GF-D8 (cell line): Measurements from ENCODE around the gene CRMP1.
A peak's percentile ranks its signal among the peaks of the same experiment; 100 is the strongest.
"Not testable (repeated sequence)": the region's sequence is repeated elsewhere in the genome, so short reads cannot be mapped to it uniquely, and the experiment has no call there.

Experiments used
- DNase-seq: peaks from one replicate; lab custom pipeline; 2025; lab: John Stamatoyannopoulos, UW

The CRMP1 gene

DNA sequence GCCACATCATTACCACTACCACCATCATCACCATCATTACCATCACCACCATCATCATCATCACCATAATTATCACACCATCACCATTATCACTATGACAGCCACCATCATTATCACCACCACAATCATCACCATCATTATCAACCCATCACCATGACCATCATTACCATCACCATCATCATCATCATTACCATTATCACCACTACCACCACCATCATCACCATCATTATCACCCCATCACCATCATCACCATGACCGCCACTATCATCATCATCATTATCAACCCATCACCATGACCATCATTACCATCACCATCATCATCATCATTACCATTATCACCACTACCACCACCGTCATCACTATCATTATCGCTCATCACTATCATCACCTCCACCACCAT lies 36.5 kb downstream of the CRMP1 start:
- not testable (repeated sequence) for DNase-seq

DNA sequence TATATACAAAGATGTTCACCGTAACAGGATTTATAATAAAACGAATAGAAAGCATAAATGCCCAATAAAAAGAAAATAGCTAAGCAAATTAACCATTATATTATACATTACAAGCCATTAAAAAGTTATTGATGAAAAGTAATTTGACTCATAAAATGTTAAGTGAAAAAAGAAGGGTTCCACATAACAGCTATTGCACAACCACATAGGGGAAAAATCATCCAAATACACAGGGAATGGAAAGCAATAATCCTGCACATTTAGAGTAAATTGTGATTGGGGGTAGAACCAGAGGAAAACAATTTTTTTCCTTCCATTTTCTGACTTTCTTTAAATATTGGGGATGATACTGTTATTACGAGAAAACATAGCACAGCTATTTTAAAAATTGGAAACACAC lies 38.0 kb downstream of the CRMP1 start:
- no peak for DNase-seq

DNA sequence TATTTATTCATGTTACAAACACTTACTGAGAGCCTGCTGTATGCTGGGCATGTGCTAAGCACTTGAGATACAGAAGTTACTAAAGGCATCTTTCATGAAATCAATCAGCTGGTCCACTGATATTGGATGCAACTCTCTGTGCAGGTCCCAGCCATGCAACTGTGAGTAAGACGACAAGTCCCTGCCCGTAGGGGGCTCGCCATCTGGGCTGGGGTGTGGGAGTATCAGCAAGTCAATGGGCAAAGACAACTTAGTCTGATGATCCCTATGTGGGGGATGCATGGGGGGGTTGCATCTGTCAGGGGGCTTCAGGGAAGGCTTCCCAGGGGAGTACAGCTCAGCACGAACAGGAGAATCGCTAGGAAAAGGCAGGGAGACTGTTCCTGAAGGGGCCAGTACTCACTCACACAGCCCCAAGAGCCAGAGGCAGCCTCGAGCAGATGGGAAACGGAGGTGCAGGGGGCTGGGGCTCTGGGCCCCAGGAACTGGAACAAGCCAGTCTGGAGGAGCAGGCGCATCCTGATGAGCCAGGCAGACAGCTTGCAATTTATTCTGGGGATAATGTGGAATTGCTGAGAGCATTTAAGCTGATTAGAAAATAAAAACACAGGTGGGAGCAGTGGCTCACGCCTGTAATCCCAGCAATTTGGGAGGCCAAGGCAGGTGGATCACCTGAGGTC lies 40.2 kb downstream of the CRMP1 start:
- no peak for DNase-seq

DNA sequence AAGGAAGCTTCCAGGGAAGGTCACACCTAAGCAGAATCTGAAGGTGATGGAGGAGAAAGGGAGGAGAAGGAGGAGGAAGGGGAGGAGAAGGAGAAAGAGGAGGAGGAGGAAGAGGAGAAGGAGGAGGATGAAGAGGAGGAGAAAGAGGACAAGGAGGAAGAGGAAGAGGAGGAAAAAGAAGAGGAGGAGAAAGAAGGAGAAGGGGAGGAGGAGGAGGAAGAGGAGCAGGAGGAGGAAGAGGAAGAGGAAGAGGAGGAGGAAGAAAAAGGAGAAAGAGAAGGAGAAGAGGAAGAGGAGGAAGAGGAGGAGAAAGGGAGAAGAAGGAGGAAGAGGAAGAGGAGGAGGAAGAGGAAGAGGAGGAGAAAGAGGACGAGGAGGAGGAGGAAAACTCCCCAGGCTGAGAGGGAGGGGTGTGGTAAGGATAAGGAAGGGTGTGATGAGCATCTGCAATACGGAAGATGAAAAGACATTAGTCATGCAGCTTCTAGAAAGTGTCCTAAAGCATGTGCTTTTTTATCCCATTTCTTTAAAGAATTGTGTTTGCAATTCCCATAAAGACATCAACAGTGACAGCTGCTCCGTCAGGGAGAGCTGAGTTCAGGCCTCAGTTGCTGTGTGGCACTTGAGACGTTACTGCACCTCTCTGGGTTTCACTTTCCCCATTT lies 41.1 kb downstream of the CRMP1 start:
- DNase-seq = no peak

GRCh38 chr4:5845035-5845905 lies 47.6 kb downstream of the CRMP1 start:
- DNase-seq = no peak

DNA sequence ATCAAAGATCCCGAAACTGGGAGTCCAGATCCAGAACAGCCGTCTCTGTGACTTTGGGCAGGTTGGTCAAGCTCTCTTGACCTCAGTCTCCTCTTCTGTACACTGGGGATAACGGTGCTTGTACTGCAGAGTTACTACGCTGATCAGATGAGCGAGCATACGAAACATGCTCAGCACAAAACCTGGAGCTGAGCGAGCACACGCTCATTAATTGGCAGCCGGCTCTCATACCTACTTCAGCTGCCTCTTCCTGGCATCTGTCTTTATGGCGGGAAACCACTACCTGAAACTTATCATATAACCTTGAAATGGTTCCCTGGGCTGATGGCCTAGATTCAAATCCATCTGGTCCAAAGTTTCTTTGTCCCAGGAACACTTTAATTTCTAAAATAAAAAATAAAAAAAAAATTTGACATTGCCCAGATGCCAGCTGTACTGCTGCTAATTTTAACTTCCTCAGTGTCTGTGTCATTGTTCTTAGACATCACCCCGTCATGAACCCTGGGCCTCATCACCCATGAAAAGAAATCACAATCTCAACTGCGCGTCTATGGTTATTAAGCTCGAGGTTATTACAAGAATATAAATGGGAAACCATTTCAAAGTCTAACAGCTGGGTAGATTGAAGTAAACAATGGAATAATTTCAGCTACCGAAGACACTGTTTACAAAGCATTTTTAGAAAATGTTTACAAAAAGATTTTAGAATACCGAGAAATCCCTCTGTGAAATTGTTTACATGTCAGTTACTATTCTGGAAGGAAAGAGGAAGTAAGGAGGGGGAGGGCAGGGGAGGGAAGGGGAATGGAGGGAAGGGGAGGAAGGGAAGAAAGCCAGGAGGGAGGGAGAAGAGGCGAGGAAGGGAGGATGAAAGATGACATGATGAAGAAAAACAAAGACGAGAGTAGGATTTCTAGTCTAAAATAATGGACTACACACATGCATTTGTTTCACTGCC lies 49.0 kb downstream of the CRMP1 start:
- DNase-seq = no peak

- DNase-seq = no peak
Observed at GRCh38 chr4:5842456-5842855, 50.4 kb downstream of the CRMP1 start.

- DNase-seq = no peak
Observed at GRCh38 chr4:5839751-5840674, 52.9 kb downstream of the CRMP1 start.

GRCh38 chr4:5839332-5839731 lies 53.6 kb downstream of the CRMP1 start:
- no peak for DNase-seq

DNA sequence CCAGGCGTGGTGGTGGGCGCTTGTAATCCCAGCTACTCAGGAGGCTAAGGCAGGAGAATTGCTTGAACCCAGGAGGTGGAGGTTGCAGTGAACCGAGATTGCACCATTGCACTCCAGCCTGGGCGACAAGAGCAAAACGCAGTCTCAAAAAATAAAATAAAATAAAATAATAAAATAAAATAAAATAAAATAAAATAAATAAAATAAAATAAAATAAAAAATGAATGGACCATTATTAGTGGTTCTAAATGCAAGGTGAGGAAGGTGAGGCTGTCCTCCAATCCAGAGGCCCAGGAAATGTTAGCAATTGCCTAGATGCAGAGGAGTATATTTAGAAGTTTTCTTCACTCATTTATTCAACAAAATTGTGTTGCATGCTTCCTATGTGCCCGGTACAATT lies 55.4 kb downstream of the CRMP1 start:
- DNase-seq = not testable (repeated sequence)

GRCh38 chr4:5836943-5837342 lies 55.9 kb downstream of the CRMP1 start:
- DNase-seq = no peak

DNA sequence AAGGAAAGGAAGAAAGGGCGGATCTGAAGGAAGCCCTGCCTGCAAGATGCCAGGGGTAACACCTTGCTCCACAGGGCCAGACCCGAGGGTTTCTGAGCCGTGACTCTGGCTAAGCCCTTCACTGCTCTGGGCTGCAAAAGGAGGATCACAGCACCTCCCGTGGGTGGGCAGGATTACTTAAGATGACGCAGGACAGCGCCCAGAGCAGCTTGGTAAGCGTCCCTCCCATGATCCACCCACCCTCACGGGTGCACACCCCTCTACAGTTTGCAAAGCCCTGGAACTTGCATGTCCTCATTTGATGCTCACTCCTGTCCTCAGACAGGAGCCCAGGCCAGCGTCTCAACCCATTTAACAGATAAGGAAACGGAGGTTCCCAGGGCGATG lies 64.9 kb downstream of the CRMP1 start:
- no peak for DNase-seq

- DNase-seq = peak; percentile 89
Observed at GRCh38 chr4:5827108-5828004, 65.5 kb downstream of the CRMP1 start.

- DNase-seq = peak; percentile 65
Observed at GRCh38 chr4:5826437-5827107, 66.3 kb downstream of the CRMP1 start.

- DNase-seq = no peak
Observed at GRCh38 chr4:5825321-5826041, 67.4 kb downstream of the CRMP1 start.

GRCh38 chr4:5824635-5825034 lies 68.3 kb downstream of the CRMP1 start:
- no peak for DNase-seq

- no peak for DNase-seq
Observed at GRCh38 chr4:5824227-5824626, 68.7 kb downstream of the CRMP1 start.

GRCh38 chr4:5823542-5824211 lies 69.2 kb downstream of the CRMP1 start:
- no peak for DNase-seq
